ENCODE measurements around the gene CPLX1.

- no peak for TF ChIP-seq EZH2 (IDR thresholded peaks at IDR 0.05; ENCODE audit: low read depth)
- TF ChIP-seq CTCF (conservative IDR thresholded peaks at IDR 0.05) = no peak
Measured at GRCh38 chr4:872241-872981, 46.5 kb upstream of the CPLX1 start.

All from PC-9 (cell line).